CD4-positive, alpha-beta T cell (primary cell): ENCODE data around the gene MIEN1. TPM values are rescaled to one million over a fixed set of nuclear protein-coding genes. Genes with fewer than 3 reads are reported as not detected.

Source experiments
- ATAC-seq: fragments of 200-7000 bp; cut with Tn5 transposase; one replicate; pipeline ENCODE4 v1.10.0; 2022; ENCODE audit warnings: mild to moderate bottlenecking; ENCODE audit not compliant: poor library complexity
- CTCF ChIA-PET: fragments of 350-600 bp; sonication (Branson Sonifier 250); formaldehyde crosslinking; loops from one replicate; lab custom pipeline; 2021; ENCODE audit warnings: antibody characterized with exemption, inconsistent platforms; lab: Charles Lee
- POLR2A ChIA-PET: fragments of 350-600 bp; sonication (Branson Sonifier 250); formaldehyde crosslinking; loops from one replicate; lab custom pipeline; 2021; ENCODE audit warnings: antibody characterized with exemption, inconsistent platforms; lab: Charles Lee
- DNase-seq, 14 experiments: peaks; one replicate each; pipeline ENCODE4 v3.0.0-alpha.2; 2013 to 2020; ENCODE audit warnings: mixed read lengths in 2 of 14
- H3K27ac ChIP-seq, 2 donors: one replicate each; pipeline versions ENCODE4 v1.5.1 to v1.7.0; 2013; ENCODE audit warnings: low read length in 2 of 2, low read depth in 1 of 2, mild to moderate bottlenecking in 1 of 2
- H3K27me3 ChIP-seq, 2 experiments: 1 replicate in 1 of 2; 2 replicates in 1 of 2; pipeline versions ENCODE4 v1.6.1 to v1.7.0; 2013; ENCODE audit warnings: low read length in 2 of 2, control low read depth in 1 of 2, mild to moderate bottlenecking in 1 of 2, moderate library complexity in 1 of 2; ENCODE audit not compliant: insufficient read depth in 2 of 2, control insufficient read depth in 1 of 2
- H3K36me3 ChIP-seq: one replicate; pipeline ENCODE4 v1.6.1; 2013; ENCODE audit warnings: low read length, control low read depth; ENCODE audit not compliant: insufficient read depth
- H3K4me1 ChIP-seq: one replicate; pipeline ENCODE4 v1.6.1; 2013; ENCODE audit warnings: low read length, control low read depth; ENCODE audit not compliant: insufficient read depth
- H3K4me3 ChIP-seq: one replicate; pipeline ENCODE4 v1.5.1; 2013; ENCODE audit warnings: mild to moderate bottlenecking, low read length, moderate library complexity
- H3K9me3 ChIP-seq, 2 experiments: 1 replicate in 1 of 2; 2 replicates in 1 of 2; pipeline versions ENCODE4 v1.6.1 to v1.7.0; 2013; ENCODE audit warnings: low read length in 2 of 2, mild to moderate bottlenecking in 2 of 2, control low read depth in 1 of 2, moderate library complexity in 1 of 2; ENCODE audit not compliant: control insufficient read depth in 1 of 2, insufficient read depth in 1 of 2
- H3K27ac Mint-ChIP-seq: one replicate; pipeline ENCODE4 v1.8.0; 2020; ENCODE audit warnings: mixed read lengths
- H3K27me3 Mint-ChIP-seq: one replicate; pipeline ENCODE4 v1.8.0; 2021; ENCODE audit warnings: mixed read lengths
- H3K36me3 Mint-ChIP-seq: one replicate; pipeline ENCODE4 v1.8.0; 2021; ENCODE audit warnings: low read depth, mixed read lengths
- H3K4me1 Mint-ChIP-seq: one replicate; pipeline ENCODE4 v1.8.0; 2021; ENCODE audit warnings: low read depth, mixed read lengths
- H3K4me3 Mint-ChIP-seq: one replicate; pipeline ENCODE4 v1.8.0; 2020; ENCODE audit warnings: mild to moderate bottlenecking, mixed read lengths
- H3K9me3 Mint-ChIP-seq: one replicate; pipeline ENCODE4 v1.8.0; 2020; ENCODE audit warnings: mixed read lengths
- intact Hi-C, 2 experiments: fragments of 100-400 bp; cut with DNase I in 1 of 2; cut with micrococcal nuclease in 1 of 2; formaldehyde crosslinking; loops; one replicate each; pipeline versions ENCODE4 v1.15.1 to v1.9.0; 2023 to 2025; cut with DNase I, micrococcal nuclease
- total RNA-seq, 174 experiments: library from RNA in 2 of 174; stranded (reverse) in 2 of 174; gene quantifications; one replicate each; pipeline ENCODE4 v1.2.3 and lab custom pipeline; 2021 to 2026
- TF ChIP-seq, protein P1 (sequence below): fragments of 200-600 bp; IDR thresholded peaks from one replicate; pipeline ENCODE4 v1.8.0; 2022; ENCODE audit warnings: antibody characterized with exemption, mild to moderate bottlenecking

MIEN1 gene
- total RNA-seq, 2 experiments from 2014 or later = 31.5 to 32.3 TPM

DNA sequence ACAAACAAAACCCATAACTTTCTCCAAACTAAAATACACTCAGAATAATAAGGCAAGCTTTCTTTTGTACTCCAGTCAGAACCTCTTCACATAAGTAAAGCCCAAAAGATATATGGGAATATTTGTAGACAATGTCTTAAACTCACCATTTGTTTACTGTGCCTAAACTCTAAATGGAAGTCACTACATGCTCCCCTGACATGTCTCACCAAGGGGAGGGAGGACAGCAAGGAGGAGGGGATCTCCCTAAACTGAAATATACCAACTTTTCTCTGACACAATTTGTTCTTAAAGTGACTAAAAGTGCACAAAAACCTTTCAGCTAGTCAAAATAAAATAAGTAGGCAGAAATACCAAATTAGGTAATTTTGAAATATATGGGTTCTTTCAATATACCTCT, 45.9 kb upstream of the MIEN1 start:
- peak overlapping the region; percentile 84 for H3K27ac Mint-ChIP-seq
- no peaks in the 10 kb centered on the region for H3K9me3 Mint-ChIP-seq
- peak; percentile 38 for ATAC-seq
- peak overlapping the region; percentile 64 for H3K4me3 ChIP-seq
- TF ChIP-seq, protein P1, sequence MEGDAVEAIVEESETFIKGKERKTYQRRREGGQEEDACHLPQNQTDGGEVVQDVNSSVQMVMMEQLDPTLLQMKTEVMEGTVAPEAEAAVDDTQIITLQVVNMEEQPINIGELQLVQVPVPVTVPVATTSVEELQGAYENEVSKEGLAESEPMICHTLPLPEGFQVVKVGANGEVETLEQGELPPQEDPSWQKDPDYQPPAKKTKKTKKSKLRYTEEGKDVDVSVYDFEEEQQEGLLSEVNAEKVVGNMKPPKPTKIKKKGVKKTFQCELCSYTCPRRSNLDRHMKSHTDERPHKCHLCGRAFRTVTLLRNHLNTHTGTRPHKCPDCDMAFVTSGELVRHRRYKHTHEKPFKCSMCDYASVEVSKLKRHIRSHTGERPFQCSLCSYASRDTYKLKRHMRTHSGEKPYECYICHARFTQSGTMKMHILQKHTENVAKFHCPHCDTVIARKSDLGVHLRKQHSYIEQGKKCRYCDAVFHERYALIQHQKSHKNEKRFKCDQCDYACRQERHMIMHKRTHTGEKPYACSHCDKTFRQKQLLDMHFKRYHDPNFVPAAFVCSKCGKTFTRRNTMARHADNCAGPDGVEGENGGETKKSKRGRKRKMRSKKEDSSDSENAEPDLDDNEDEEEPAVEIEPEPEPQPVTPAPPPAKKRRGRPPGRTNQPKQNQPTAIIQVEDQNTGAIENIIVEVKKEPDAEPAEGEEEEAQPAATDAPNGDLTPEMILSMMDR = no peak
- H3K27ac ChIP-seq = peak overlapping the region; percentile 74 to 78
- no peaks in the 10 kb centered on the region for H3K9me3 ChIP-seq
- peak in 4 of 14 experiments; percentile 26 to 62 (median 60) for DNase-seq
- H3K4me1 Mint-ChIP-seq = peaks cover 89% of the 10 kb centered on the region
- ChIA-PET CTCF (interaction anchor here (1.4 to 5.3 kb wide), 5 partner anchors 22 to 154 kb away, joined by 4 to 34 read pairs (median 16); partner anchors contain the start of genes IKZF3 and MIEN1), POLR2A (interaction anchor here (1.0 to 4.9 kb wide), 10 partner anchors 12 to 204 kb away, joined by 3 to 46 read pairs (median 6); partner anchors contain the start of genes IKZF3 and PSMD3)
- H3K36me3 ChIP-seq = peaks cover 4% of the 10 kb centered on the region
- peak overlapping the region; percentile 91 for H3K4me3 Mint-ChIP-seq
- H3K36me3 Mint-ChIP-seq = peaks cover 64% of the 10 kb centered on the region
- peaks cover 63% of the 10 kb centered on the region for H3K4me1 ChIP-seq
- intact Hi-C loops = loop anchor here (2.0 to 10.0 kb wide), 3 partner anchors 25 to 149 kb away; partner anchors contain the start of genes IKZF3 (in 1 of the 2), LRRC3C (in 1 of the 2) and ORMDL3 (in 1 of the 2)
- no peaks in the 10 kb centered on the region for H3K27me3 ChIP-seq
- no peaks in the 10 kb centered on the region for H3K27me3 Mint-ChIP-seq

DNA sequence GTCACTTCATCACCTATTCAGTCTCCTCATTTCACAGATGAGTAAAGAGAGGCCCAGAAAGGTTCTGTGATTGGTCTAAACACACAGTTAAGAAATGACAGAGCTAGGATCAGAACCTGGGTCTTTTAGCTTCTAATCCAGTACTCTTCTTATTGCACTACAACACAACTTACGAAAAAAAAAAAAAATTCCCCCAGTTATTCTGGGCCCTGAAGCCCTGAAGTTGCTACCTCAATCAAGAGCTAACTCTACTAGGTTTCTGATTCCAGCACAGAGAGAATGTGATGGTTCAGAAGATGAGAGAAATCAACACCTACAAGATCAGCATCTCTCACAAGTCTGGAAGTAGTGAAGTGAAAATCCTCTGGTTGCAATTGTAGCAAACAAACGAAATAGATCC, 44.7 kb upstream of the MIEN1 start:
- H3K4me3 Mint-ChIP-seq = peak overlapping the region; percentile 91
- Histone ChIP-seq H3K4me1 (peaks cover 64% of the 10 kb centered on the region), H3K27ac (peak overlapping the region; percentile 51 to 66), H3K9me3 (no peaks in the 10 kb centered on the region), H3K27me3 (no peaks in the 10 kb centered on the region), H3K36me3 (peaks cover 8% of the 10 kb centered on the region), H3K4me3 (peak overlapping the region; percentile 64)
- intact Hi-C loops = loop anchor here in 1 of 2 experiments (10.0 kb wide), 1 partner anchor 150 kb away; the partner anchor contains the start of genes LRRC3C and ORMDL3
- ATAC-seq (no peak), DNase-seq (no peak)
- H3K27me3 Mint-ChIP-seq = no peaks in the 10 kb centered on the region
- TF ChIP-seq, protein P1 = no peak
- H3K9me3 Mint-ChIP-seq = no peaks in the 10 kb centered on the region
- POLR2A ChIA-PET = interaction anchor here (0.7 to 4.9 kb wide), 8 partner anchors 10 to 89 kb away, joined by 3 to 46 read pairs (median 6); partner anchors contain the start of gene IKZF3
- H3K4me1 Mint-ChIP-seq = peaks cover 93% of the 10 kb centered on the region
- H3K27ac Mint-ChIP-seq = peak overlapping the region; percentile 84
- CTCF ChIA-PET = interaction anchor here (1.4 to 5.3 kb wide), 5 partner anchors 20 to 153 kb away, joined by 4 to 34 read pairs (median 16); partner anchors contain the start of genes IKZF3 and MIEN1
- peaks cover 65% of the 10 kb centered on the region for H3K36me3 Mint-ChIP-seq

DNA sequence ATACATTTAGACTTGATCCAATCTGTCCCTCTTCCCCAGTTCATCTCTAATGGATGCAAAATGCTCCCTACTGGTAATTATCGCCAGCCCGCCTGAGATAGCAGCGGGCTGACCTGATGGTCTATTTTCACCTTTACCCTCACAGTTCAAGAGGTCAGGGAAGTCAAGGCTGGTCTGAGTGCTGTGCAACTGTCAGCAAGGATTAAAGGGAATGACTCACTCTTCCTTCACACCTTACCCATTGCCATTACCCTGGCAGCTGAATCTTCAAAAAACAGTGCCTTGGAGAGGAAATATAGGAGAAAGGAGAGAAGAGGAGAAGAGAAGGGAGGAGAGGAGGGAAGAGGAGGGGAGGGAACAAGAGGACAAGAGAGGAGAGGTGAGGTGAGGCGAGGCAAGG, 43.7 kb upstream of the MIEN1 start:
- H3K4me3 Mint-ChIP-seq = peak overlapping the region; percentile 77
- Histone ChIP-seq H3K27ac (peak overlapping the region; percentile 66 to 87), H3K27me3 (no peaks in the 10 kb centered on the region), H3K9me3 (no peaks in the 10 kb centered on the region), H3K4me1 (peaks cover 64% of the 10 kb centered on the region), H3K36me3 (peaks cover 14% of the 10 kb centered on the region), H3K4me3 (peak overlapping the region; percentile 64)
- H3K4me1 Mint-ChIP-seq = peaks cover 97% of the 10 kb centered on the region
- H3K27ac Mint-ChIP-seq = peak overlapping the region; percentile 84
- no peaks in the 10 kb centered on the region for H3K27me3 Mint-ChIP-seq
- ChIA-PET CTCF (interaction anchor here (0.7 to 5.3 kb wide), 2 partner anchors 19 to 85 kb away, joined by 4 to 34 read pairs; no protein-coding TSS in a partner anchor), POLR2A (interaction anchor here (4.3 kb wide), 1 partner anchor 19 kb away, joined by 32 read pairs; no protein-coding TSS in a partner anchor)
- TF ChIP-seq, protein P1 = no peak
- H3K9me3 Mint-ChIP-seq = no peaks in the 10 kb centered on the region
- intact Hi-C loops = loop anchor here (5.0 to 10.0 kb wide), 2 partner anchors 43 to 151 kb away; partner anchors contain the start of genes LRRC3C (in 1 of the 2) and ORMDL3 (in 1 of the 2)
- DNase-seq (peak in 2 of 14 experiments; percentile 24 to 54), ATAC-seq (no peak)
- H3K36me3 Mint-ChIP-seq = peaks cover 74% of the 10 kb centered on the region
